Hepatocyte (in vitro differentiated cells): ENCODE data around the gene FEZ2.

Experiments used
- EZH2 ChIP-seq: fragments of 200-600 bp; sonication (generic); IDR thresholded peaks from 2 replicates; pipeline ENCODE4 v1.6.1; 2016; ENCODE audit warnings: antibody characterized with exemption, mild to moderate bottlenecking, borderline replicate concordance
- EZH2phosphoT487 ChIP-seq: fragments of 200-600 bp; sonication (generic); IDR thresholded peaks from one replicate; pipeline ENCODE4 v1.6.1; 2018; ENCODE audit warnings: antibody characterized with exemption, mild to moderate bottlenecking, low read depth, moderate library complexity; ENCODE audit not compliant: unreplicated experiment, severe bottlenecking
- TF ChIP-seq, protein P1 (sequence below): fragments of 200-600 bp; sonication (generic); IDR thresholded peaks from 2 replicates; pipeline ENCODE4 v1.5.1; 2016; ENCODE audit warnings: antibody characterized with exemption, mild to moderate bottlenecking; ENCODE audit not compliant: poor library complexity

DNA sequence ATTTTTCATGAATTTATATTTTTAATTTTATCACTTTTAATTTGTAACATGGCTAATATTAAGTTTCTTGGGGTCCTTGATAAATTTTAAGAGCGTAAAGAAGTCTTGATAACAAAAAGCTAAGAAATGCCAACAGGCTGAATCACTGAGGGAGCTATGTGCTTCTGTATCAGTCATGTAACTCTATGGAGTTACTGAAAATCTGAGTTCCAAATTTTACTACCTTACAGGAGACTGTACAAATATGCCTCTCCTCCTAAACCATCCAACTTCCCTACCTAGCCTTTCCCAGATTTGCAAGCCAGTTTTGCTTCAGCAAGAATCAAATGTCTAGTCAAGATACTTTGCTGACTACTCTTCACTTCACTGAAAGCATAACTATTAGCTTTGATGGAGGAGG, 35.7 kb downstream of the FEZ2 start:
- TF ChIP-seq, protein P1, sequence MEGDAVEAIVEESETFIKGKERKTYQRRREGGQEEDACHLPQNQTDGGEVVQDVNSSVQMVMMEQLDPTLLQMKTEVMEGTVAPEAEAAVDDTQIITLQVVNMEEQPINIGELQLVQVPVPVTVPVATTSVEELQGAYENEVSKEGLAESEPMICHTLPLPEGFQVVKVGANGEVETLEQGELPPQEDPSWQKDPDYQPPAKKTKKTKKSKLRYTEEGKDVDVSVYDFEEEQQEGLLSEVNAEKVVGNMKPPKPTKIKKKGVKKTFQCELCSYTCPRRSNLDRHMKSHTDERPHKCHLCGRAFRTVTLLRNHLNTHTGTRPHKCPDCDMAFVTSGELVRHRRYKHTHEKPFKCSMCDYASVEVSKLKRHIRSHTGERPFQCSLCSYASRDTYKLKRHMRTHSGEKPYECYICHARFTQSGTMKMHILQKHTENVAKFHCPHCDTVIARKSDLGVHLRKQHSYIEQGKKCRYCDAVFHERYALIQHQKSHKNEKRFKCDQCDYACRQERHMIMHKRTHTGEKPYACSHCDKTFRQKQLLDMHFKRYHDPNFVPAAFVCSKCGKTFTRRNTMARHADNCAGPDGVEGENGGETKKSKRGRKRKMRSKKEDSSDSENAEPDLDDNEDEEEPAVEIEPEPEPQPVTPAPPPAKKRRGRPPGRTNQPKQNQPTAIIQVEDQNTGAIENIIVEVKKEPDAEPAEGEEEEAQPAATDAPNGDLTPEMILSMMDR, result no peak
- TF ChIP-seq EZH2 (no peak), EZH2phosphoT487 (no peak)
